NT2/D1 (cell line): Measurements from ENCODE around the gene ELAPOR1.

ENCODE experiments used
- DNase-seq: peaks from one replicate; pipeline ENCODE4 v3.0.0-alpha.2; 2011; ENCODE audit warnings: low read depth, low spot score
- H3K27me3 ChIP-seq: 2 replicates; pipeline ENCODE4 v1.6.0; 2011; ENCODE audit warnings: mild to moderate bottlenecking; ENCODE audit not compliant: insufficient read length, insufficient read depth
- H3K36me3 ChIP-seq: 2 replicates; pipeline ENCODE4 v1.6.1; 2011; ENCODE audit warnings: mild to moderate bottlenecking, low read length, mixed read lengths; ENCODE audit not compliant: insufficient read depth, insufficient read length
- H3K4me1 ChIP-seq: 2 replicates; pipeline ENCODE4 v1.5.1; 2011; ENCODE audit not compliant: insufficient read depth, insufficient read length
- H3K4me3 ChIP-seq: 2 replicates; pipeline ENCODE4 v1.5.1; 2011; ENCODE audit warnings: low read depth; ENCODE audit not compliant: insufficient read length
- H3K9ac ChIP-seq: 2 replicates; pipeline ENCODE4 v1.6.0; 2011; ENCODE audit warnings: low read depth; ENCODE audit not compliant: insufficient read length
- H3K9me3 ChIP-seq: 2 replicates; pipeline ENCODE4 v1.5.1; 2011; ENCODE audit warnings: mild to moderate bottlenecking, low read length; ENCODE audit not compliant: insufficient read depth
- SUZ12 ChIP-seq: IDR thresholded peaks from 2 replicates; pipeline ENCODE4 v1.6.1; 2011; ENCODE audit not compliant: insufficient read length, insufficient read depth; ENCODE audit errors: extremely low read depth
- YY1 ChIP-seq: IDR thresholded peaks from 2 replicates; pipeline ENCODE4 v1.6.1; 2011; ENCODE audit not compliant: insufficient read length, insufficient read depth
- ZNF274 ChIP-seq: IDR thresholded peaks from 2 replicates; pipeline ENCODE4 v1.6.1; 2011; ENCODE audit warnings: mild to moderate bottlenecking, low read depth, low read length

ELAPOR1 gene

GRCh38 chr1:109131059-109131458 lies 17.1 kb downstream of the ELAPOR1 start:
- DNase-seq, result no peak
- TF ChIP-seq ZNF274, result no peak
- TF ChIP-seq SUZ12, result no peak
- no peak for TF ChIP-seq YY1
- H3K4me1 ChIP-seq, result no peaks in the 10 kb centered on the region
- H3K9me3 ChIP-seq, result no peaks in the 10 kb centered on the region
- H3K9ac ChIP-seq, result no peak overlapping the region
- no peaks in the 10 kb centered on the region for H3K36me3 ChIP-seq
- no peaks in the 10 kb centered on the region for H3K27me3 ChIP-seq
- no peak overlapping the region for H3K4me3 ChIP-seq

- H3K9me3 ChIP-seq, result no peaks in the 10 kb centered on the region
- DNase-seq, result no peak
- no peaks in the 10 kb centered on the region for H3K27me3 ChIP-seq
- no peaks in the 10 kb centered on the region for H3K36me3 ChIP-seq
- no peak overlapping the region for H3K9ac ChIP-seq
- H3K4me3 ChIP-seq, result no peak overlapping the region
- no peaks in the 10 kb centered on the region for H3K4me1 ChIP-seq
- TF ChIP-seq SUZ12 (no peak), YY1 (no peak)
These were observed 17.9 kb downstream of the ELAPOR1 start for GRCh38 chr1:109131800-109132199.

GRCh38 chr1:109133002-109133706 lies 19.2 kb downstream of the ELAPOR1 start:
- H3K4me1 ChIP-seq, result no peaks in the 10 kb centered on the region
- H3K36me3 ChIP-seq, result no peaks in the 10 kb centered on the region
- no peak for DNase-seq
- no peaks in the 10 kb centered on the region for H3K27me3 ChIP-seq
- no peak for TF ChIP-seq ZNF274
- H3K9ac ChIP-seq, result no peak overlapping the region
- H3K9me3 ChIP-seq, result no peaks in the 10 kb centered on the region
- no peak overlapping the region for H3K4me3 ChIP-seq

- Histone ChIP-seq H3K27me3 (no peaks in the 10 kb centered on the region), H3K9me3 (no peaks in the 10 kb centered on the region), H3K4me3 (no peak overlapping the region), H3K9ac (no peak overlapping the region), H3K4me1 (no peaks in the 10 kb centered on the region), H3K36me3 (no peaks in the 10 kb centered on the region)
- no peak for DNase-seq
- TF ChIP-seq ZNF274 (no peak), YY1 (no peak), SUZ12 (no peak)
These were observed 19.9 kb downstream of the ELAPOR1 start for GRCh38 chr1:109133815-109134214.

- H3K4me1 ChIP-seq, result no peaks in the 10 kb centered on the region
- TF ChIP-seq ZNF274 (no peak), YY1 (no peak)
- no peaks in the 10 kb centered on the region for H3K27me3 ChIP-seq
- DNase-seq, result no peak
- no peaks in the 10 kb centered on the region for H3K9me3 ChIP-seq
- H3K36me3 ChIP-seq, result no peaks in the 10 kb centered on the region
- no peak overlapping the region for H3K4me3 ChIP-seq
- H3K9ac ChIP-seq, result no peak overlapping the region
These were observed 20.5 kb downstream of the ELAPOR1 start for GRCh38 chr1:109134423-109134822.

GRCh38 chr1:109135940-109136339 lies 22.0 kb downstream of the ELAPOR1 start:
- no peak for TF ChIP-seq SUZ12
- no peak for TF ChIP-seq ZNF274
- no peak for TF ChIP-seq YY1
- Histone ChIP-seq H3K4me1 (no peaks in the 10 kb centered on the region), H3K9ac (no peak overlapping the region), H3K36me3 (no peaks in the 10 kb centered on the region), H3K9me3 (no peaks in the 10 kb centered on the region), H3K27me3 (no peaks in the 10 kb centered on the region), H3K4me3 (no peak overlapping the region)
- no peak for DNase-seq

- no peaks in the 10 kb centered on the region for H3K36me3 ChIP-seq
- no peaks in the 10 kb centered on the region for H3K9me3 ChIP-seq
- no peak overlapping the region for H3K4me3 ChIP-seq
- no peaks in the 10 kb centered on the region for H3K4me1 ChIP-seq
- no peak overlapping the region for H3K9ac ChIP-seq
- no peak for DNase-seq
- H3K27me3 ChIP-seq, result no peaks in the 10 kb centered on the region
- no peak for TF ChIP-seq SUZ12
- TF ChIP-seq ZNF274, result no peak
- no peak for TF ChIP-seq YY1
These were observed 22.9 kb downstream of the ELAPOR1 start for GRCh38 chr1:109136766-109137165.

GRCh38 chr1:109137958-109138357 lies 24.0 kb downstream of the ELAPOR1 start:
- no peaks in the 10 kb centered on the region for H3K36me3 ChIP-seq
- no peaks in the 10 kb centered on the region for H3K4me1 ChIP-seq
- no peak overlapping the region for H3K9ac ChIP-seq
- no peak overlapping the region for H3K4me3 ChIP-seq
- no peaks in the 10 kb centered on the region for H3K27me3 ChIP-seq
- TF ChIP-seq YY1 (no peak), ZNF274 (no peak), SUZ12 (no peak)
- no peaks in the 10 kb centered on the region for H3K9me3 ChIP-seq
- DNase-seq, result no peak
